Measurements from ENCODE around the gene DNM3. TPM values are rescaled to one million over a fixed set of nuclear protein-coding genes. Genes with fewer than 3 reads are reported as not detected.

DNM3 gene
- polyA plus RNA-seq, 1 donor (not counting 4 experiments of a cell fraction or from before 2014, with no cell fraction given): 2.0 TPM

GRCh38 chr1:171796592-171796991 lies 44.7 kb upstream of the DNM3 start:
- dilution Hi-C loops (cut with MboI; ENCODE audit: extremely low pct_ligation_motif_present, low sequenced_read_pairs): no loop called here
- no peak overlapping the region for H2AFZ ChIP-seq (ENCODE audit: control insufficient read depth, low read length)
- no peak overlapping the region for H3K4me3 ChIP-seq (ENCODE audit: control insufficient read depth in 2 of 3, extremely low read depth in 1 of 3, insufficient read depth in 2 of 3, low read depth in 1 of 3, low read length in 3 of 3)
- peaks cover 11 to 28% of the 10 kb centered on the region in 2 experiments for H3K36me3 ChIP-seq (ENCODE audit: control insufficient read depth in 2 of 2, extremely low read depth in 1 of 2, insufficient read depth in 2 of 2, low read length in 2 of 2)
- no peaks in the 10 kb centered on the region for H3K27me3 ChIP-seq (ENCODE audit: control insufficient read depth, extremely low read depth, insufficient read depth, low read length)
- H3K9ac ChIP-seq (ENCODE audit: control insufficient read depth, extremely low read depth, insufficient read depth, low read length): no peak overlapping the region
- H3K4me2 ChIP-seq (ENCODE audit: control insufficient read depth, extremely low read depth, insufficient read depth, low read depth, low read length): no peak overlapping the region
- no peaks in the 10 kb centered on the region for H3K9me1 ChIP-seq (ENCODE audit: control insufficient read depth, extremely low read depth, insufficient read depth, low read length)
- peaks cover 17% of the 10 kb centered on the region for H3K4me1 ChIP-seq (ENCODE audit: control insufficient read depth, extremely low read depth, insufficient read depth, low read length)
- FAIRE-seq (no peak), DNase-seq (ENCODE audit: low read depth, low spot score) (no peak)
- peaks cover 3% of the 10 kb centered on the region for H3K79me2 ChIP-seq (ENCODE audit: control insufficient read depth, insufficient read depth, low read length)
- no peaks in the 10 kb centered on the region for H4K20me1 ChIP-seq (ENCODE audit: control insufficient read depth, extremely low read depth, insufficient read depth, low read length)
- no peak for TF ChIP-seq CTCF (optimal IDR thresholded peaks at IDR 0.05 in 1 of 3, IDR thresholded peaks at IDR 0.05 in 1 of 3, conservative IDR thresholded peaks at IDR 0.05 in 1 of 3; ENCODE audit: extremely low read depth in 1 of 3, insufficient read depth in 2 of 3, low read length in 3 of 3)
- TF ChIP-seq EZH2 (IDR thresholded peaks at IDR 0.05; ENCODE audit: low read length): no peak
- no peak overlapping the region for H3K27ac ChIP-seq (ENCODE audit: control insufficient read depth, insufficient read depth, low read length)
- H3K9me3 ChIP-seq (ENCODE audit: control insufficient read depth, low read depth, low read length): no peaks in the 10 kb centered on the region

- Histone ChIP-seq H3K4me3 (ENCODE audit: control insufficient read depth in 2 of 3, extremely low read depth in 1 of 3, insufficient read depth in 2 of 3, low read depth in 1 of 3, low read length in 3 of 3) (no peak overlapping the region), H3K9ac (ENCODE audit: control insufficient read depth, extremely low read depth, insufficient read depth, low read length) (no peak overlapping the region), H2AFZ (ENCODE audit: control insufficient read depth, low read length) (no peak overlapping the region), H3K4me1 (ENCODE audit: control insufficient read depth, extremely low read depth, insufficient read depth, low read length) (peaks cover 14% of the 10 kb centered on the region), H3K27ac (ENCODE audit: control insufficient read depth, insufficient read depth, low read length) (no peak overlapping the region), H3K36me3 (ENCODE audit: control insufficient read depth in 2 of 2, extremely low read depth in 1 of 2, insufficient read depth in 2 of 2, low read length in 2 of 2) (peaks cover 9 to 18% of the 10 kb centered on the region in 2 experiments), H4K20me1 (ENCODE audit: control insufficient read depth, extremely low read depth, insufficient read depth, low read length) (no peaks in the 10 kb centered on the region), H3K4me2 (ENCODE audit: control insufficient read depth, extremely low read depth, insufficient read depth, low read depth, low read length) (no peak overlapping the region), H3K9me1 (ENCODE audit: control insufficient read depth, extremely low read depth, insufficient read depth, low read length) (no peaks in the 10 kb centered on the region), H3K79me2 (ENCODE audit: control insufficient read depth, insufficient read depth, low read length) (peaks cover 3% of the 10 kb centered on the region), H3K9me3 (ENCODE audit: control insufficient read depth, low read depth, low read length) (no peaks in the 10 kb centered on the region), H3K27me3 (ENCODE audit: control insufficient read depth, extremely low read depth, insufficient read depth, low read length) (no peaks in the 10 kb centered on the region)
- no peak for DNase-seq (ENCODE audit: low read depth, low spot score)
- TF ChIP-seq CTCF (optimal IDR thresholded peaks at IDR 0.05 in 1 of 3, IDR thresholded peaks at IDR 0.05 in 1 of 3, conservative IDR thresholded peaks at IDR 0.05 in 1 of 3; ENCODE audit: extremely low read depth in 1 of 3, insufficient read depth in 2 of 3, low read length in 3 of 3) (no peak), EZH2 (IDR thresholded peaks at IDR 0.05; ENCODE audit: low read length) (no peak)
- no peak for FAIRE-seq
- dilution Hi-C loops (cut with MboI; ENCODE audit: extremely low pct_ligation_motif_present, low sequenced_read_pairs): no loop called here
Measured at GRCh38 chr1:171798311-171798710, 43.0 kb upstream of the DNM3 start.
